A673 (cell line): Measurements from ENCODE around the gene ITSN2.

Source experiments
- EZH2 ChIP-seq: fragments of 200-600 bp; sonication (generic); IDR thresholded peaks from 2 replicates; pipeline ENCODE4 v1.6.1; 2017; ENCODE audit warnings: borderline replicate concordance, low read depth, mild to moderate bottlenecking, mixed read lengths, antibody characterized with exemption, low read length; ENCODE audit not compliant: poor library complexity, severe bottlenecking
- TF ChIP-seq, protein P1 (sequence below): fragments of 300-800, 200-600 bp; sonication (generic); conservative IDR thresholded peaks from 2 replicates; pipeline ENCODE4 v1.5.1; 2017; ENCODE audit warnings: low read depth, mild to moderate bottlenecking, antibody characterized with exemption, low read length, moderate library complexity, mixed read lengths

DNA sequence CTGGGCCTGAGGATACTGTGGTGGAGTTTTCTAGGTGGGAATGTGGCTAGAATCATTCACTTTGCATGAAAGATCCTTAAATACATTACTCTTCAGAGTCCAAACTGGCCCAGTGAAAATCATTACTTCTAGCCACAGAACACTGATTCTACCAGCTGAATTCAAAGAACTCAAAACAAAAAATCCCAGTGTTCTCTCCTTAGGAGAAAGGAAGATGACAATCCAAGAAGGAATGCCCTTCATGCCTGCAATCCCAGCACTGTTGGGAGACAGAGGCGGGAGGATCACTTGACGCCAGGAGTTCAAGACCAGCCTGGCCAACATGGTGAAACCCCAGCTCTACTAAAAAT, 150.3 kb downstream of the ITSN2 start:
- TF ChIP-seq, protein P1, sequence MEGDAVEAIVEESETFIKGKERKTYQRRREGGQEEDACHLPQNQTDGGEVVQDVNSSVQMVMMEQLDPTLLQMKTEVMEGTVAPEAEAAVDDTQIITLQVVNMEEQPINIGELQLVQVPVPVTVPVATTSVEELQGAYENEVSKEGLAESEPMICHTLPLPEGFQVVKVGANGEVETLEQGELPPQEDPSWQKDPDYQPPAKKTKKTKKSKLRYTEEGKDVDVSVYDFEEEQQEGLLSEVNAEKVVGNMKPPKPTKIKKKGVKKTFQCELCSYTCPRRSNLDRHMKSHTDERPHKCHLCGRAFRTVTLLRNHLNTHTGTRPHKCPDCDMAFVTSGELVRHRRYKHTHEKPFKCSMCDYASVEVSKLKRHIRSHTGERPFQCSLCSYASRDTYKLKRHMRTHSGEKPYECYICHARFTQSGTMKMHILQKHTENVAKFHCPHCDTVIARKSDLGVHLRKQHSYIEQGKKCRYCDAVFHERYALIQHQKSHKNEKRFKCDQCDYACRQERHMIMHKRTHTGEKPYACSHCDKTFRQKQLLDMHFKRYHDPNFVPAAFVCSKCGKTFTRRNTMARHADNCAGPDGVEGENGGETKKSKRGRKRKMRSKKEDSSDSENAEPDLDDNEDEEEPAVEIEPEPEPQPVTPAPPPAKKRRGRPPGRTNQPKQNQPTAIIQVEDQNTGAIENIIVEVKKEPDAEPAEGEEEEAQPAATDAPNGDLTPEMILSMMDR: no peak
- TF ChIP-seq EZH2: no peak
